Activated naive CD4-positive, alpha-beta T cell treated with anti-CD3 and anti-CD28 coated beads, Interleukin-2, amount 50 U/mL, for 16 hours (primary cell): ENCODE measurements around the gene SMCHD1.
A peak's percentile ranks its signal among the peaks of the same experiment; 100 is the strongest.

Experiments used
- DNase-seq: peaks from one replicate; pipeline ENCODE4 v3.0.0-alpha.2; 2020

The SMCHD1 gene

DNA sequence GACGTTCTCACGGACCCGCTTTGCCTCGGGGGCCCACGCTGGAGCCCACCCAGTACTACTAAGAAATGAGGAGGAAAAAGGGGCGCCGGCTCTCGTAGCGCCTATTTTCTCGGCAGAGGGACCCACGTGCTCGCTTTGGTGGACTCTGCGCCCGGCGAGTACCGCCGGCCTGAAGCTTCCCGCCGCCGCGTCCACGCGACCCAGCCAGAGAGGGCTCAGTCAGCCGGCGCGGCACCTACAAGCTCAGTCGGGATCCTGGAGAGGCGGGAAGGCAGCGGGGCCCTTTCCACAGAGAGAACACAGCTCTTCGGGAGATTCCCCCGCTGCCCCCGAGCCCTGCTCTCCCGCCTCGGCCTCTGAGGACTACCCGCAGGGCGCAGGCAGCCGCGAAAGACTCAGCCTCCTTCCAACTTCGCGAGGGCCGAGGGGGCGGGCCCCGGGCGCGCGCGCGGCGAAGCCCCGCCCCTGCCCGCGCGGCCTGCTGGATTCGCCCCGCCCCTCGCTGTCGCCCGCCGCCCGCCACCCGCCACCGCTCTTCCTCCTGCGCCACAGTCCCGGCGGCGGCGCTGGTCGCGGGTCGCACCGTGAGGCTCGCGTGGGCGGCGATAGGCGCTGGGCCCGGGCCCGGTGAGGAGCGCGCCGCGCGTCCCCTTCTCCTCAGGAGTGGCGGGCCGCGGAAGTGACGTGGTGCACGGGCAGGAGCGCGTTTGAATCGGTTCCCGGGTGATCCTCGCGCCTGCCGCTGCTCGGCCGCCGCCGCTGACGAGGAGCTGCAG is at the start of gene SMCHD1:
SMCHD1 (plus strand) TSS at position 549 of the 776 bp plus-strand sequence. CDS start 350 bp downstream, outside the sequence.
- peak; percentile 93 for DNase-seq

DNA sequence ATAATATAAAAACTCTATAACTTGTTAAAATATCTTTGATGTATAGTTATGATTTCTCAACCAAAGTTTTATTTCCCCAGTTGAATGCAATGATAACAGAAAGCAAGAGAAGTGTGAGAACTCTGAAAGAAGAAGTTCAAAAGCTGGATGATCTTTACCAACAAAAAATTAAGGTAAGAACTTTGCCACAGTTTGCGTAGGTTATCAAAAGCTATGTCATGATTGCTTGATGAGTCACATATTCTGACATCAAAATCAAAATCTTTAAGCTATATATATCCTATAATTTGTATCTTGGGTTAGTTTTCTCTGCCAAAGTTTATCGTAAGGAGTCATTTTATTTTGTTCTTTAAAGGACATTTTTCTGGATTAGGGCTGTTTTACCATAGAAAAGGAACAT is 49.2 kb upstream of the SMCHD1 start:
- no peak for DNase-seq

- DNase-seq: no peak
Measured at GRCh38 chr18:2609604-2610003, 45.9 kb upstream of the SMCHD1 start.

DNA sequence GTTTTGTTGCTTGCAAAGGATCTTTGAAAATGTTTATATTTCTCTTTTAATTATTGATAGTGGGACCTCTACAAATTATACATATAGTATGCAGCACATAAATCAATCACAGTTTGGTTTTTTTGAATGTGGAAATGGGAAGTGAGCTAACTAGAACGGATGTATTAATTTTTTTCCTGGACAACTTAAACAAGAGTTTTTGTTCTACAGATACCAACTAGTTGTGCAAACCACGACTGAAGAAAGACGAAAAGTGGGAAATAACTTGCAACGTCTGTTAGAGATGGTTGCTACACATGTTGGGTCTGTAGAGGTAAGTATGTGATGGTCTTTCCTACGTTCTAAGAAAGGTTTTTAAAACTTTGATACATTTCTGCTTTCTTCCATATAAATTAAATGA is 45.0 kb upstream of the SMCHD1 start:
- no peak for DNase-seq

- DNase-seq: no peak
Measured at GRCh38 chr18:2612996-2613395, 42.5 kb upstream of the SMCHD1 start.

GRCh38 chr18:2617401-2617998 is 38.0 kb upstream of the SMCHD1 start:
- no peak for DNase-seq

DNA sequence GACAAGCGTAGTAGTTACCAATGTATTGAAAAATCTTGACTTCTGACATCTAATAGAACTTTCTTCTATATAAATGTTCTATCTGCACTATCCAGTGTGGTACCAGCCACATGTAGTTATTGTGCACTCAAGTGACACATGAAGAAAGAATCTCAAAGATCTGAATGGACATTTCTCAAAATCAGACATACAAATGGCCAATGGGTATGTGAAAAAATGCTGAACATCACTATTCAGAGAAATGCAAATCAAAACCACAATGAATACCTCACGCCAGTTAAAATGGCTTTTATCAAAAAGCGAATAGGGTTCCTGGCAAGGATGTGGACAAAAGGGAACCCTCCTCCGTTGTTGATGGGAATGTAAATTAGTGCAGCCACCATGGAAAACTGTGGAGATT is 37.5 kb upstream of the SMCHD1 start:
- DNase-seq: no peak

DNA sequence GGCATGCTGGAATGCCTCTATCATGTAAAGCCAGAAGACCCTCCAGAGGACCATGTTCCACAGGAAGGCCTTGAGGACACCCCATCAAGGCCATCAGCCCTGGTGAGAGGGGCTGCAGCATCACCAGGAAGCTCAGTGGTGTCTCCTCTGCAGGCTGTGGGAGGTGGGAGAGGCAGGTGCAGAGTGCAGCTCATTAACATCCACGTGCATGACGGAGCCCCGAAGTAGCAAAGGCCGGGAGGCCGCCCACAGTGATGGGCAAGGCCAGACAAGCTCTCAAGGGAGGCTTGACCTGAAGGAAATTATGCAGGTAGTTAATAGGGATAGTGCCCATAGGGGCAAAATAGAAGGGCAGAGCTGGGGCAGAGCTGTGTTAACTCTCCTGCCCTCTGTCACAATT is 30.3 kb upstream of the SMCHD1 start:
- DNase-seq: no peak

GRCh38 chr18:2627821-2628276 is 27.7 kb upstream of the SMCHD1 start:
- DNase-seq: peak; percentile 24

DNA sequence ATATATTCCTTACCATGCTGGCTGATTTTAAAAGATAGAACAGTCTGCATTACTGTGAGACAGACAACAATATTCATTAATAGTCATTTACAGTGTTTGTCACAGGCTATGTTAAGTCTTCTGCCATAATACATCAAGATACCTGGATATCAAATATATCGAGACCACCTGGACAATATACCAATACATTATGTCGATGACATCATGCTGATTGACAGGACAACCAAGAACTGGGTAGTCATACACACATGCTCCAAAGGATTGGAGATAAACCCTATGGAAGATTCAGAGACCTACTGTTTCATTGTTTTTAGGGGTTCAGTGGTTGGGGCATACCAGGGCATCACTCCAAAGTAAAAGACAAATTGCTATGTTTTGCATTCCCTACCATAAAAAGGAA is 26.5 kb upstream of the SMCHD1 start:
- DNase-seq: no peak

GRCh38 chr18:2635586-2635985 is 19.9 kb upstream of the SMCHD1 start:
- DNase-seq: no peak

GRCh38 chr18:2636126-2636631 is 19.3 kb upstream of the SMCHD1 start:
- no peak for DNase-seq

- DNase-seq: no peak
Measured at GRCh38 chr18:2641638-2642037, 13.9 kb upstream of the SMCHD1 start.

DNA sequence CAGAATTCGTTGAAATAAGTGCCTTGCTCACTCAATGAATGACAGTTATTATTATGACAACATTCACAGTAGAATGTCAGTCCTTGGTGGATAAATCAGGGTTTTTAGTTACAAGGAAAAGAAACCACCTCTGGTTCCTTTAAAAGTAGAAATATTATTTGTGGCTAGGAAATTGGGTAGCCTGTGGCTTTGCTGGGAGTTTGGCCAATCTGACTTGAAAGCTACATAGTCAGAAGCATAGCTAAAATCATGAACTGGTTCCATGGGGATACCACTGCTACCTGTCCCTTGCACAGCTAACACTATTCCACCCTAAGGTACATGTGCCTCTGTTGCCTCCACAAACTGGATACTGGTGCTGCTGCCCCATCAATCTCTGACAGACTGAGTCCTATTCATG is 12.8 kb upstream of the SMCHD1 start:
- no peak for DNase-seq

DNA sequence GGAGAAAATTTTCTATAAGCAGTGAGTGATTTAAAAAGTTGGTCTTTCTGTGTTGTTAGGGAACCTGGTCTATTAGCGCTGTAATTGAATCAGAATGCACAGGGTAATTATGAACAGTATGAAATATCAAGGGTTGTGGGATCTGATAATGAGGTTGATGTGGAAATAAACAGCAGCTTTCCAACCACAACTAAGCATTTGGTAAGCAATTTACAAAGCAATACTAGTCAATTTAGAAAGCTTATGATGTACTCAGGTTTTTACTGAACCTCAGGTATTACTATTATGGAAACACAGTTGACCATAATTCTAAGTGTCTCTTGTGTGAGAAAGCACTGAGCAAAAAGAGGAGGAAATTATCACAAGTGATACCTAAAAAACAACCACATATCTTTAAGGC is 11.0 kb upstream of the SMCHD1 start:
- DNase-seq: no peak

GRCh38 chr18:2651981-2652380 is 3.5 kb upstream of the SMCHD1 start:
- DNase-seq: no peak

DNA sequence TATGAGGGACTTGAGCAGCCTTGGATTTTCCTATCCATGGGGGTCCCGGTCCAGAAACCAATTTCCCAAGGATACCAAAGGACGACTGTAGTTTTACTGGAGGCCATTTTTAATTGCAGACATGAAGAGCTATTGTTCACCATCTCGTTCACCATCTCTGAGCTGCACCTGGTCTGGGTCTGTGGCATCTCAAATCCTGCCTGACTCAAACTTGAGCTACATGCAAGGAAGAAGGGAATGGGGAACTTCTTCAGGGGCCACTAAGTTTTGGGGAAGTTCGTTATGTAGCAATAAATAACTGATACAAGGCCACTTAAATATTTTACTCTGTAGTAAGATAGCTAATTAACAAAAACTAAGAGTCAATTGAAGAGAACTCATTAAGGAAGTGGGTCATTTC is 2.1 kb upstream of the SMCHD1 start:
- no peak for DNase-seq

GRCh38 chr18:2654169-2654927 is 1.2 kb upstream of the SMCHD1 start:
- no peak for DNase-seq

DNA sequence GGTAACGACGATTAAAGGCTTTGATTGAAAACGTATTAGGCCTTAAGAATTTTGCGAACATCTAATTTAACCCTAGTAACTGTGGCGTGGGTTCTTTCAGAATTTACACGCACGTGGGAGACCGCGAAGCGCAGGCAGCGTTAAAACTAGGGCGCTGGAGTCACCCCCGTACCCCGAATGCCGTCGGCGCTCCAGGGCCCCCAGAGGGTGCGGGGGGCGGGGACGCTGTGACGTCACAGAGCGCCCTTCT is 673 bp upstream of the SMCHD1 start:
- DNase-seq: peak; percentile 78

- DNase-seq: no peak
Measured at GRCh38 chr18:2655954-2656236, 369 bp downstream of the SMCHD1 start.

GRCh38 chr18:2656237-2656980 is 883 bp downstream of the SMCHD1 start:
- peak; percentile 56 for DNase-seq

GRCh38 chr18:2656981-2657512 is 1.5 kb downstream of the SMCHD1 start:
- DNase-seq: no peak

DNA sequence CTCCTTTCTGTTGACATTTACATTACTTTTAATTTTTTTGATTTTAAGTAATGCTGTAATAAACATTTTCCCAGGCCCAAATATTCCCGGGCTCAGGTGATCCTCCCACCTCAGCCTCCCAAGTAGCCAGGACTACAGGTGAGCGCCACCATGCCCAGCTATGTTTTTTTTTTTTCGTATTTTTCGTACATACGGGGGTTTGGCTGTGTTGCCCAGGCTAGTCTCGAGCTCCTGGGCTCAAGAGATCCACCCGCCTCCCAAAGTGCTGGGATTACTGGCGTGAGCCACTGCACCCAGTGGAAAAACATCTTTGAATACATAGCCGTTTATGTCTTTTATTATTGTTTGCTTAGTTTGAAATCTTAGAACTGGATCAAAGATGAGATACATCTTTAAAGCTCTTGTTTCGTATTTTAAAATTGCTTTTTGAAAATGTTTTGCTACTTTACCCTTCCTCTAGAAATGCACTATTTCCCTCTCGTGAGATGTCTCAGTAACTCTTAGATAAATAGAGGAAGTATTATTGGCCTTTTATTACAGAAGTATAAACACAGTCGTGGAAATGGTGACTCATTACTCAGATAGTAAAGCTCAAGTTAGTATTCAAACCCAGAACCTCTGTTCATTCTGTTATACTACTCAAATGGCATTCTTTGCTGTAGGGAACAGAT is 2.4 kb downstream of the SMCHD1 start:
- DNase-seq: no peak
